H1 (cell line): ENCODE measurements around the gene DTX2.

Source experiments
- EZH2 ChIP-seq: fragments of 200-600 bp; sonication (generic); IDR thresholded peaks from 2 replicates; pipeline ENCODE4 v1.7.1; 2012; ENCODE audit warnings: low read depth, mild to moderate bottlenecking, moderate library complexity, low read length, inconsistent platforms; ENCODE audit not compliant: severe bottlenecking
- GABPA ChIP-seq: IDR thresholded peaks from 2 replicates; pipeline ENCODE4 v1.6.1; 2011; ENCODE audit warnings: mild to moderate bottlenecking, low read length, moderate library complexity, borderline replicate concordance; ENCODE audit not compliant: insufficient read depth
- POLR2A ChIP-seq, 2 experiments: IDR thresholded peaks; 1 replicate in 1 of 2; 2 replicates in 1 of 2; pipeline ENCODE4 v1.6.1; 2011; ENCODE audit warnings: low read depth in 2 of 2, low read length in 2 of 2, mild to moderate bottlenecking in 2 of 2; ENCODE audit errors: control extremely low read depth in 1 of 2
- RAD21 ChIP-seq, 2 experiments: IDR thresholded peaks in 1 of 2; conservative IDR thresholded peaks in 1 of 2; 2 replicates each; pipeline ENCODE4 v1.6.1; 2011; ENCODE audit warnings: low read depth in 2 of 2, low read length in 2 of 2, improper control_type of control experiment in 1 of 2, inconsistent platforms in 1 of 2, mild to moderate bottlenecking in 1 of 2, moderate library complexity in 1 of 2
- RFX5 ChIP-seq: IDR thresholded peaks from 2 replicates; pipeline ENCODE4 v1.6.1; 2011; ENCODE audit warnings: low read depth, low read length, improper control_type of control experiment, borderline replicate concordance
- RXRA ChIP-seq: IDR thresholded peaks from 2 replicates; pipeline ENCODE4 v1.6.1; 2011; ENCODE audit warnings: low read depth, mild to moderate bottlenecking, low read length, moderate library complexity; ENCODE audit not compliant: insufficient read depth
- SP1 ChIP-seq: IDR thresholded peaks from 2 replicates; pipeline ENCODE4 v1.6.1; 2011; ENCODE audit warnings: low read depth, low read length
- YY1 ChIP-seq: IDR thresholded peaks from 2 replicates; pipeline ENCODE4 v1.6.1; 2011; ENCODE audit warnings: low read depth, mild to moderate bottlenecking, low read length
- TF ChIP-seq, protein P1 (sequence below), 3 experiments: IDR thresholded peaks; 1 replicate in 2 of 3; 2 replicates in 1 of 3; pipeline versions ENCODE4 v1.5.1 to v1.6.1; 2011; ENCODE audit warnings: low read length in 3 of 3, mild to moderate bottlenecking in 3 of 3, inconsistent platforms in 2 of 3, low read depth in 1 of 3, moderate library complexity in 1 of 3; ENCODE audit not compliant: insufficient read depth in 1 of 3; ENCODE audit errors: control extremely low read depth in 1 of 3

DNA sequence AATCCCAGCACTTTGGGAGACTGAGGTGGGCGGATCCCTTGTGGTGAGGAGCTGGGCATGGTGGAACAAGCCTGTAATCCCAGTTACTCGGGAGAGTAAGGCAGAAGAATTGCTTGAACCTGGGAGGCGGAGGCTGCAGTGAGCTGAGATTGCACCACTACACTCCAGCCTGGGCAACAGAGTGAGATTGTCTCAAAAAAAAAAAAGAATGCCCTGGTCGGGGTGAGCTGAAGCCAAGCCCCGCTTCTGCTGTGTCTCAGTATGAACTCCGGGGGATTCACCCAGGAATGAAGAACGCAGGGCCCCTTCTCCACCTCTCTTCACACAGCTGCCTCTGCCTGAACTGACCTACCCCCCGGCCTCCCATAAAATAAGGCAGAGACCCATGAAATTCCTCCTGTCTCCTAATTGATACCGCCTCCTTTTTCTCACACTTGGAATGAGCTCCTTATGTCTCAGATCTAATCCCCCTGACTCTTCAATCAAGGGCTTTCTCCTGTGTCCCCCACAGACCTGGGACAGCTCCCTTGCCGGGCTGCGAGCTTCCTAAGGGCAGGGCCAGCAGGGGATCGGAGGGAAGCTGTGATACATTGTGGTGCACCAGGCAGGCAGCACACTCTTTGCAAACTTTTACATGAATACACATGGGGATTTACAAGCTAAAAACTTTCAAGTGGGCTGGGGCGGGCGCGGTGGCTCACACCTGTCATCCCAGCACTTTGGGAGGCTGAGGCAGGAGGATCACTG is 37.7 kb upstream of the DTX2 start:
- TF ChIP-seq, protein P1, sequence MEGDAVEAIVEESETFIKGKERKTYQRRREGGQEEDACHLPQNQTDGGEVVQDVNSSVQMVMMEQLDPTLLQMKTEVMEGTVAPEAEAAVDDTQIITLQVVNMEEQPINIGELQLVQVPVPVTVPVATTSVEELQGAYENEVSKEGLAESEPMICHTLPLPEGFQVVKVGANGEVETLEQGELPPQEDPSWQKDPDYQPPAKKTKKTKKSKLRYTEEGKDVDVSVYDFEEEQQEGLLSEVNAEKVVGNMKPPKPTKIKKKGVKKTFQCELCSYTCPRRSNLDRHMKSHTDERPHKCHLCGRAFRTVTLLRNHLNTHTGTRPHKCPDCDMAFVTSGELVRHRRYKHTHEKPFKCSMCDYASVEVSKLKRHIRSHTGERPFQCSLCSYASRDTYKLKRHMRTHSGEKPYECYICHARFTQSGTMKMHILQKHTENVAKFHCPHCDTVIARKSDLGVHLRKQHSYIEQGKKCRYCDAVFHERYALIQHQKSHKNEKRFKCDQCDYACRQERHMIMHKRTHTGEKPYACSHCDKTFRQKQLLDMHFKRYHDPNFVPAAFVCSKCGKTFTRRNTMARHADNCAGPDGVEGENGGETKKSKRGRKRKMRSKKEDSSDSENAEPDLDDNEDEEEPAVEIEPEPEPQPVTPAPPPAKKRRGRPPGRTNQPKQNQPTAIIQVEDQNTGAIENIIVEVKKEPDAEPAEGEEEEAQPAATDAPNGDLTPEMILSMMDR (IDR thresholded peaks at IDR 0.05; ENCODE audit: control extremely low read depth in 1 of 3, insufficient read depth in 1 of 3, low read depth in 1 of 3, low read length in 3 of 3), result no peak
- TF ChIP-seq RFX5 (no peak), SP1 (no peak), POLR2A (IDR thresholded peaks at IDR 0.05; ENCODE audit: control extremely low read depth in 1 of 2, low read depth in 2 of 2, low read length in 2 of 2) (no peak), GABPA (no peak), EZH2 (no peak), RXRA (no peak), RAD21 (IDR thresholded peaks at IDR 0.05 in 1 of 2, conservative IDR thresholded peaks at IDR 0.05 in 1 of 2; ENCODE audit: low read depth in 2 of 2, low read length in 2 of 2) (no peak), YY1 (no peak)
